Measurements from ENCODE around the gene DTNA.

DNA sequence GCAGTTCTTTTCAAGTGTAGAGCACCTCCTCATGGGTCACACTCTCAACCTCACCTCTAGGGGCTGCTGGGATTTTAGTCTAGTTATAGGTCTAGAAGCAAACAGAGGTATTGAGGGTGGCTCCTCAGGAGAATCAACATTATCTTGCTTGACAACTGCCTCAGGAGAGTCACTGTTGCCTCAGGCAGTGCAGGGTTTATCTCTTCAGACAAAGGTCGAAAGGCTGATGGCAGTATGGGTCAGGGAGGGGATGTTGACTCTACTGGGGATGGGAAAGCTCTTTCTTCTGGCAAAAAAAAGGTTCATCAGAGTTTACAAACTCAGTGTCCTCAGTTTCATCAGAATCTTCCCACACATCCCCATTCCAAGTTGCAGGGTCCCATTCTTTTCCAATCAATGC is 24.0 kb downstream of the DTNA start:
- TF ChIP-seq, protein P1, sequence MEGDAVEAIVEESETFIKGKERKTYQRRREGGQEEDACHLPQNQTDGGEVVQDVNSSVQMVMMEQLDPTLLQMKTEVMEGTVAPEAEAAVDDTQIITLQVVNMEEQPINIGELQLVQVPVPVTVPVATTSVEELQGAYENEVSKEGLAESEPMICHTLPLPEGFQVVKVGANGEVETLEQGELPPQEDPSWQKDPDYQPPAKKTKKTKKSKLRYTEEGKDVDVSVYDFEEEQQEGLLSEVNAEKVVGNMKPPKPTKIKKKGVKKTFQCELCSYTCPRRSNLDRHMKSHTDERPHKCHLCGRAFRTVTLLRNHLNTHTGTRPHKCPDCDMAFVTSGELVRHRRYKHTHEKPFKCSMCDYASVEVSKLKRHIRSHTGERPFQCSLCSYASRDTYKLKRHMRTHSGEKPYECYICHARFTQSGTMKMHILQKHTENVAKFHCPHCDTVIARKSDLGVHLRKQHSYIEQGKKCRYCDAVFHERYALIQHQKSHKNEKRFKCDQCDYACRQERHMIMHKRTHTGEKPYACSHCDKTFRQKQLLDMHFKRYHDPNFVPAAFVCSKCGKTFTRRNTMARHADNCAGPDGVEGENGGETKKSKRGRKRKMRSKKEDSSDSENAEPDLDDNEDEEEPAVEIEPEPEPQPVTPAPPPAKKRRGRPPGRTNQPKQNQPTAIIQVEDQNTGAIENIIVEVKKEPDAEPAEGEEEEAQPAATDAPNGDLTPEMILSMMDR (IDR thresholded peaks at IDR 0.05; ENCODE audit: poor library complexity, severe bottlenecking), result no peak
- no peak for TF ChIP-seq POLR2AphosphoS5 (IDR thresholded peaks at IDR 0.05)
- TF ChIP-seq, protein P2, sequence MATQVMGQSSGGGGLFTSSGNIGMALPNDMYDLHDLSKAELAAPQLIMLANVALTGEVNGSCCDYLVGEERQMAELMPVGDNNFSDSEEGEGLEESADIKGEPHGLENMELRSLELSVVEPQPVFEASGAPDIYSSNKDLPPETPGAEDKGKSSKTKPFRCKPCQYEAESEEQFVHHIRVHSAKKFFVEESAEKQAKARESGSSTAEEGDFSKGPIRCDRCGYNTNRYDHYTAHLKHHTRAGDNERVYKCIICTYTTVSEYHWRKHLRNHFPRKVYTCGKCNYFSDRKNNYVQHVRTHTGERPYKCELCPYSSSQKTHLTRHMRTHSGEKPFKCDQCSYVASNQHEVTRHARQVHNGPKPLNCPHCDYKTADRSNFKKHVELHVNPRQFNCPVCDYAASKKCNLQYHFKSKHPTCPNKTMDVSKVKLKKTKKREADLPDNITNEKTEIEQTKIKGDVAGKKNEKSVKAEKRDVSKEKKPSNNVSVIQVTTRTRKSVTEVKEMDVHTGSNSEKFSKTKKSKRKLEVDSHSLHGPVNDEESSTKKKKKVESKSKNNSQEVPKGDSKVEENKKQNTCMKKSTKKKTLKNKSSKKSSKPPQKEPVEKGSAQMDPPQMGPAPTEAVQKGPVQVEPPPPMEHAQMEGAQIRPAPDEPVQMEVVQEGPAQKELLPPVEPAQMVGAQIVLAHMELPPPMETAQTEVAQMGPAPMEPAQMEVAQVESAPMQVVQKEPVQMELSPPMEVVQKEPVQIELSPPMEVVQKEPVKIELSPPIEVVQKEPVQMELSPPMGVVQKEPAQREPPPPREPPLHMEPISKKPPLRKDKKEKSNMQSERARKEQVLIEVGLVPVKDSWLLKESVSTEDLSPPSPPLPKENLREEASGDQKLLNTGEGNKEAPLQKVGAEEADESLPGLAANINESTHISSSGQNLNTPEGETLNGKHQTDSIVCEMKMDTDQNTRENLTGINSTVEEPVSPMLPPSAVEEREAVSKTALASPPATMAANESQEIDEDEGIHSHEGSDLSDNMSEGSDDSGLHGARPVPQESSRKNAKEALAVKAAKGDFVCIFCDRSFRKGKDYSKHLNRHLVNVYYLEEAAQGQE (IDR thresholded peaks at IDR 0.05; ENCODE audit: borderline replicate concordance), result no peak
- TF ChIP-seq SMC3 (conservative IDR thresholded peaks at IDR 0.05; ENCODE audit: poor library complexity), result no peak
- no peak for TF ChIP-seq MXI1 (conservative IDR thresholded peaks at IDR 0.05; ENCODE audit: poor library complexity, severe bottlenecking)
- no peak for TF ChIP-seq EP300 (conservative IDR thresholded peaks at IDR 0.05; ENCODE audit: poor library complexity, severe bottlenecking)
- no peak for TF ChIP-seq EZH2 (IDR thresholded peaks at IDR 0.05; ENCODE audit: borderline replicate concordance, insufficient read depth, low read length, poor library complexity, severe bottlenecking)
